Fibroblast of villous mesenchyme (primary cell): Measurements from ENCODE around the gene ZNF664. TPM values are rescaled to one million over a fixed set of nuclear protein-coding genes. Genes with fewer than 3 reads are reported as not detected.

ENCODE experiments used
- DNase-seq: peaks from one replicate; pipeline ENCODE4 v3.0.0-alpha.2; 2010; ENCODE audit warnings: low read depth
- H3K4me3 ChIP-seq: 2 replicates; pipeline ENCODE4 v1.5.1; 2011; ENCODE audit warnings: low read depth, mild to moderate bottlenecking, low read length
- CTCF ChIP-seq: IDR thresholded peaks from 2 replicates; pipeline ENCODE4 v1.5.1; 2012; ENCODE audit warnings: low read depth, mild to moderate bottlenecking, low read length; ENCODE audit not compliant: insufficient read depth
- total RNA-seq: library from RNA; depleted of rRNA; stranded (reverse); fragments of >200 nt; gene quantifications from 2 replicates; pipeline ENCODE4 v1.2.3, GENCODE V29; 2012

Gene ZNF664
- total RNA-seq, 1 donor: 46.2 TPM

DNA sequence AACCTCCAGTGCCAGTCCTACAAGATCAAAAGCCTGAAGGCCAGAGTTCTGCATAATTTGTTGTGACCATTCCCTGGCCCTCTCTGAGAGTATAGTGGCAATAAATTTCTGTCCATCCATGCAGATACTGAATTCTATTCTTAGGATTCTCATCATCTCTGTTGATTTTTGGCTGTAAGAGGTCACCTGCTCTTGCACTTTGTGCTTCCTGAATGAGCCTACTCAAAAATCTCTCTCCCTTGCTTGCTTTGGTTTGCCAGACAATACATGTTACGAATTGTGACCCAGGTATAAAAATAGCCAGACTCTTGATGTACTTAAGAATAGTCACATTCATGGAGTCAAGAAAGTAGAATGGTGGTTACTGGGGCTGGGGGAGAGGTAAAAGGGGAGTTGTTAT is 16.7 kb downstream of the ZNF664 start:
- no peak for DNase-seq
- TF ChIP-seq CTCF: no peak
- H3K4me3 ChIP-seq: no peak overlapping the region

GRCh38 chr12:123990511-123990910 is 17.5 kb downstream of the ZNF664 start:
- no peak for TF ChIP-seq CTCF
- peak; percentile 72 for DNase-seq

DNA sequence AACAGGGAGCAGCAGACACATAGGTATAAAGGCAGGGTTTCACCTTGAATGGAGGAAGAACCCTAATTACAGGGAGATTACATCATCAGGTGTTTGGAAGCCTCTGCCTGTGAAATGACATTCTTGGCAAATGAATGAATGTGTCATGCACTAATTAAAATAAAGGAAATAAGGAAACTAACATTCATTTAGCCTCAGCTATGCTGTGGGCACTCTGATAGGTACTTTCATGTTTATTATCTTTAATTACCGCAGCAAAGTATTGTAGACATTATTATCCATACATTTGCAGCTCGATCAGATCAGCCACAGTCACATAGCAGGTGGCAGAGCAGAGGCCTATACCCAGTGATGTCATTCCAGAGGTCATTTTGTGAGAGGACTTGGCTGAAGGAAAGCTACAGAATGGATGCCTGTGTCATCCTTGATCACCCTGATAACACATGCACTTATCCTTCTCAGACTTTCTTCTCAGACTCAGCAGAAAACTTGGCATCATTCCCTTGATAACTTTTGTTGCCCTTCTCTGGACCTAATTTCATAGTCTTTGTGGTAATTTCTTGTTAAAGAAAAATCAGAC is 18.4 kb downstream of the ZNF664 start:
- no peak for DNase-seq
- no peak for TF ChIP-seq CTCF

More at GRCh38 chr12:123990511-123990910, 17.5 kb downstream of the ZNF664 start:
- H3K4me3 ChIP-seq: no peak overlapping the region

GRCh38 chr12:123992118-123992825 is 19.3 kb downstream of the ZNF664 start:
- H3K4me3 ChIP-seq: no peak overlapping the region
- DNase-seq: no peak
- TF ChIP-seq CTCF: no peak

More for the DNA sequence above, 18.4 kb downstream of the ZNF664 start:
- H3K4me3 ChIP-seq: no peak overlapping the region

DNA sequence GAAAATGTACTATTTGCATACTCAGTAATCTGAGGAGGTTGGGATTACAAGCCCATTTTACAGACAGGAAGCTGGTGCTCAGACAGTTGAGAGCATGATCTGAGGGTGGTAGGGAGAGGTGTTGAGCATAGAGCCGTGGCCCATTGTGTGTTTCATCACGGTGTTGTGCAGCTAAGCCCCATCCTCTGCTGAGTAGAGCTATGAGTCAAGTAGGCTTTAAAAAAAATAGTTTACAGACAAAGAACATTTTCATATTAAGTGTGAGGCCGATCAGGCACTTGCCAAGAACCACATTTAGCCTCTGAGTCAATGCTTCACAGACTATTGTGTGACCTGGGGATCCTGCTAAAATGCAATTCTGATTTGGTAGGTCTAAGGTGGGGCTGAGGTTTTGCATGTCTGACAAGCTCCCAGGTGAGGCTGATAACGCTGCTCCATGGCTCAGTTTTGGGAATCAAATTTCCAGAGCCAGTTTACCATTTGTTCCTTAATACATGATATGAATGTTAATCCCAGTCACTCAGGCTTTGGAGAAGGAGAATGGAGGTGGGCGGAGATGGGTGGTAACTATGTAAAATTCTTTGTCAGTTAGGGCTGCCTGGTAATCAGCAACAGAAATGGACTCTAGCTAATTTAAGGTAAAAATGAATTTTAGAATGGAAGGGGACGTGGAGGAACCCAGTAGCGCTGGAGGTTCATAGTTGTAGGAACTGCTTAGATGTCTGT is 22.2 kb downstream of the ZNF664 start:
- no peak overlapping the region for H3K4me3 ChIP-seq
- no peak for DNase-seq
- no peak for TF ChIP-seq CTCF

DNA sequence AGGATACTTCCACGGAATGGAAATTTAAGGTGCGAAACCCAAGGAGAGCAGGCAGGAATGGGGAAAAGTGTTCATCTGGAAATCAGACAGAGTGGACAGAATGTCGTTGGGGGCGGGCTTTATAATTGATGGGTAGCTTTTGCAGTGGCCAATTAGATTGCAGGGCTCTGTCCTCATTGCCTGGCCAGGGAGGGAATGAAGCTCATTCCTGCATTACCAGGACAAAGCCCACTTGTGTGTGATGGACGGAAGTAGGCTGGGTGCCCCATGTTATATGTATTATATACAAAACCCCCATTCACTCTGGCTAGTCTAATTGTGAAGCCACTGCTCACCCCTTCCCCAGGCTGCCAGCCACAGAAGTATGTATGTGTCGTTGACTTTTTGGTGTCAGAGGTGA is 23.6 kb downstream of the ZNF664 start:
- DNase-seq: no peak
- no peak overlapping the region for H3K4me3 ChIP-seq
- no peak for TF ChIP-seq CTCF
